WTC11 (cell line): ENCODE data around the gene HIF3A. TPM values are rescaled to one million over a fixed set of nuclear protein-coding genes. Genes with fewer than 3 reads are reported as not detected.
A peak's percentile ranks its signal among the peaks of the same experiment; 100 is the strongest.

Experiments used
- AFF4 ChIP-seq: sonication (generic); formaldehyde crosslinking; IDR thresholded peaks from 2 replicates; pipeline ENCODE4 v1.8.1; 2023; ENCODE audit warnings: mild to moderate bottlenecking, missing genetic modification reagents, borderline replicate concordance
- CBFB ChIP-seq: sonication (generic); formaldehyde crosslinking; IDR thresholded peaks from 2 replicates; pipeline ENCODE4 v1.8.1; 2022; ENCODE audit warnings: mild to moderate bottlenecking, low read depth, missing genetic modification reagents
- CREM ChIP-seq: sonication (generic); formaldehyde crosslinking; IDR thresholded peaks from 2 replicates; pipeline ENCODE4 v1.8.1; 2022; ENCODE audit warnings: mild to moderate bottlenecking, missing genetic modification reagents, moderate library complexity
- ETV6 ChIP-seq: sonication (generic); formaldehyde crosslinking; IDR thresholded peaks from 2 replicates; pipeline ENCODE4 v1.8.1; 2022; ENCODE audit warnings: mild to moderate bottlenecking, missing genetic modification reagents
- FOXK1 ChIP-seq: sonication (generic); formaldehyde crosslinking; IDR thresholded peaks from 2 replicates; pipeline ENCODE4 v1.8.0; 2022; ENCODE audit warnings: mild to moderate bottlenecking, moderate library complexity, missing genetic modification reagents
- JAZF1 ChIP-seq: fragments of 250-450 bp; sonication (Bioruptor Pico); IDR thresholded peaks from 2 replicates; pipeline ENCODE4 v1.9.0; 2021; ENCODE audit warnings: moderate library complexity, mild to moderate bottlenecking, inconsistent platforms
- KAT7 ChIP-seq: sonication (generic); formaldehyde crosslinking; IDR thresholded peaks from 2 replicates; pipeline ENCODE4 v1.8.1; 2023; ENCODE audit warnings: missing genetic modification reagents, mild to moderate bottlenecking, borderline replicate concordance
- MXD4 ChIP-seq: fragments of 250-450 bp; sonication (Bioruptor Pico); IDR thresholded peaks from 2 replicates; pipeline ENCODE4 v1.8.0; 2021; ENCODE audit warnings: mild to moderate bottlenecking, moderate library complexity, borderline replicate concordance
- MYBL2 ChIP-seq: sonication (generic); formaldehyde crosslinking; IDR thresholded peaks from 2 replicates; pipeline ENCODE4 v1.8.1; 2023; ENCODE audit warnings: mild to moderate bottlenecking, moderate library complexity, missing genetic modification reagents
- NFE2L1 ChIP-seq: sonication (generic); formaldehyde crosslinking; IDR thresholded peaks from 2 replicates; pipeline ENCODE4 v1.8.1; 2023; ENCODE audit warnings: missing genetic modification reagents
- NR1H2 ChIP-seq: sonication (generic); formaldehyde crosslinking; IDR thresholded peaks from 2 replicates; pipeline ENCODE4 v1.9.0; 2021; ENCODE audit warnings: mild to moderate bottlenecking, moderate library complexity, missing genetic modification reagents
- NR3C1 ChIP-seq: sonication (generic); formaldehyde crosslinking; conservative IDR thresholded peaks from 2 replicates; pipeline ENCODE4 v1.8.1; 2023; ENCODE audit warnings: low read depth, mild to moderate bottlenecking, missing genetic modification reagents
- PRRX2 ChIP-seq: fragments of 250-450 bp; sonication (Bioruptor Pico); IDR thresholded peaks from 2 replicates; pipeline ENCODE4 v1.8.0; 2021; ENCODE audit warnings: mild to moderate bottlenecking
- RELA ChIP-seq: sonication (generic); formaldehyde crosslinking; IDR thresholded peaks from 2 replicates; pipeline ENCODE4 v1.8.1; 2022; ENCODE audit warnings: missing genetic modification reagents, mild to moderate bottlenecking, borderline replicate concordance
- RORB ChIP-seq: fragments of 250-450 bp; sonication (Bioruptor Pico); IDR thresholded peaks from 2 replicates; pipeline ENCODE4 v1.9.0; 2021; ENCODE audit warnings: mild to moderate bottlenecking
- ZNF219 ChIP-seq: sonication (generic); formaldehyde crosslinking; IDR thresholded peaks from 2 replicates; pipeline ENCODE4 v1.8.0; 2023; ENCODE audit warnings: missing genetic modification reagents, mild to moderate bottlenecking, borderline replicate concordance
- ZNF263 ChIP-seq: sonication (generic); formaldehyde crosslinking; IDR thresholded peaks from 2 replicates; pipeline ENCODE4 v1.8.1; 2022; ENCODE audit warnings: low read depth, mild to moderate bottlenecking, moderate library complexity, missing genetic modification reagents
- ZNF512 ChIP-seq: sonication (generic); formaldehyde crosslinking; IDR thresholded peaks from 2 replicates; pipeline ENCODE4 v1.8.1; 2022; ENCODE audit warnings: missing genetic modification reagents, borderline replicate concordance
- ZNF671 ChIP-seq: fragments of 250-450 bp; sonication (Bioruptor Pico); IDR thresholded peaks from 2 replicates; pipeline ENCODE4 v1.8.0; 2021; ENCODE audit warnings: mild to moderate bottlenecking
- total RNA-seq: library from RNA; stranded (reverse); gene quantifications from 3 replicates; pipeline ENCODE4 v1.2.3, GENCODE V29; 2021
- TF ChIP-seq, protein P1 (sequence below): sonication (generic); formaldehyde crosslinking; IDR thresholded peaks from 2 replicates; pipeline ENCODE4 v1.8.1; 2023; ENCODE audit warnings: mild to moderate bottlenecking, missing genetic modification reagents
- TF ChIP-seq, protein P2 (sequence below): sonication (generic); formaldehyde crosslinking; IDR thresholded peaks from 2 replicates; pipeline ENCODE4 v1.8.1; 2023; ENCODE audit warnings: mild to moderate bottlenecking, missing genetic modification reagents
- TF ChIP-seq, protein P3 (sequence below): sonication (generic); formaldehyde crosslinking; IDR thresholded peaks from 2 replicates; pipeline ENCODE4 v1.8.1; 2023; ENCODE audit warnings: mild to moderate bottlenecking, moderate library complexity, missing genetic modification reagents
- TF ChIP-seq, protein P4 (sequence below): sonication (generic); formaldehyde crosslinking; IDR thresholded peaks from 2 replicates; pipeline ENCODE4 v1.8.1; 2023; ENCODE audit warnings: mild to moderate bottlenecking, missing genetic modification reagents, moderate library complexity
- TF ChIP-seq, protein P5 (sequence below): sonication (generic); formaldehyde crosslinking; IDR thresholded peaks from 2 replicates; pipeline ENCODE4 v1.8.0; 2022; ENCODE audit warnings: missing genetic modification reagents

The HIF3A gene
- total RNA-seq, 1 experiment from 2014 or later = 31.8 TPM

- TF ChIP-seq, protein P1, sequence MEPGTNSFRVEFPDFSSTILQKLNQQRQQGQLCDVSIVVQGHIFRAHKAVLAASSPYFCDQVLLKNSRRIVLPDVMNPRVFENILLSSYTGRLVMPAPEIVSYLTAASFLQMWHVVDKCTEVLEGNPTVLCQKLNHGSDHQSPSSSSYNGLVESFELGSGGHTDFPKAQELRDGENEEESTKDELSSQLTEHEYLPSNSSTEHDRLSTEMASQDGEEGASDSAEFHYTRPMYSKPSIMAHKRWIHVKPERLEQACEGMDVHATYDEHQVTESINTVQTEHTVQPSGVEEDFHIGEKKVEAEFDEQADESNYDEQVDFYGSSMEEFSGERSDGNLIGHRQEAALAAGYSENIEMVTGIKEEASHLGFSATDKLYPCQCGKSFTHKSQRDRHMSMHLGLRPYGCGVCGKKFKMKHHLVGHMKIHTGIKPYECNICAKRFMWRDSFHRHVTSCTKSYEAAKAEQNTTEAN (CRISPR knock-in tag) = 0 out of 2 replicates have a peak, but pooled peaks have one; percentile 55
- TF ChIP-seq, protein P2, sequence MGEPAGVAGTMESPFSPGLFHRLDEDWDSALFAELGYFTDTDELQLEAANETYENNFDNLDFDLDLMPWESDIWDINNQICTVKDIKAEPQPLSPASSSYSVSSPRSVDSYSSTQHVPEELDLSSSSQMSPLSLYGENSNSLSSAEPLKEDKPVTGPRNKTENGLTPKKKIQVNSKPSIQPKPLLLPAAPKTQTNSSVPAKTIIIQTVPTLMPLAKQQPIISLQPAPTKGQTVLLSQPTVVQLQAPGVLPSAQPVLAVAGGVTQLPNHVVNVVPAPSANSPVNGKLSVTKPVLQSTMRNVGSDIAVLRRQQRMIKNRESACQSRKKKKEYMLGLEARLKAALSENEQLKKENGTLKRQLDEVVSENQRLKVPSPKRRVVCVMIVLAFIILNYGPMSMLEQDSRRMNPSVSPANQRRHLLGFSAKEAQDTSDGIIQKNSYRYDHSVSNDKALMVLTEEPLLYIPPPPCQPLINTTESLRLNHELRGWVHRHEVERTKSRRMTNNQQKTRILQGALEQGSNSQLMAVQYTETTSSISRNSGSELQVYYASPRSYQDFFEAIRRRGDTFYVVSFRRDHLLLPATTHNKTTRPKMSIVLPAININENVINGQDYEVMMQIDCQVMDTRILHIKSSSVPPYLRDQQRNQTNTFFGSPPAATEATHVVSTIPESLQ (CRISPR knock-in tag) = no peak
- TF ChIP-seq NR1H2 (CRISPR knock-in tag) (peak; percentile 79), AFF4 (CRISPR knock-in tag) (0 out of 2 replicates have a peak, but pooled peaks have one; percentile 28), ZNF263 (CRISPR knock-in tag) (peak; percentile 54; the same call in 1 of the 2 replicates), FOXK1 (CRISPR knock-in tag) (peak; percentile 75; the same call in 1 of the 2 replicates), ZNF671 (no peak), JAZF1 (no peak), PRRX2 (CRISPR knock-in tag) (no peak), CREM (CRISPR knock-in tag) (peak; percentile 82), ETV6 (CRISPR knock-in tag) (peak; percentile 96; the same call in 1 of the 2 replicates), ZNF219 (CRISPR knock-in tag) (peak; percentile 84; the same call in 1 of the 2 replicates), CBFB (CRISPR knock-in tag) (0 out of 2 replicates have a peak, but pooled peaks have one; percentile 80), ZNF512 (no peak), RORB (no peak), NR3C1 (CRISPR knock-in tag) (peak; percentile 78; the same call in 1 of the 2 replicates), MYBL2 (CRISPR knock-in tag) (no peak), NFE2L1 (CRISPR knock-in tag) (no peak; the same call in 1 of the 2 replicates), KAT7 (CRISPR knock-in tag) (no peak), MXD4 (no peak), RELA (CRISPR knock-in tag) (peak; percentile 80; the same call in 1 of the 2 replicates)
- TF ChIP-seq, protein P3, sequence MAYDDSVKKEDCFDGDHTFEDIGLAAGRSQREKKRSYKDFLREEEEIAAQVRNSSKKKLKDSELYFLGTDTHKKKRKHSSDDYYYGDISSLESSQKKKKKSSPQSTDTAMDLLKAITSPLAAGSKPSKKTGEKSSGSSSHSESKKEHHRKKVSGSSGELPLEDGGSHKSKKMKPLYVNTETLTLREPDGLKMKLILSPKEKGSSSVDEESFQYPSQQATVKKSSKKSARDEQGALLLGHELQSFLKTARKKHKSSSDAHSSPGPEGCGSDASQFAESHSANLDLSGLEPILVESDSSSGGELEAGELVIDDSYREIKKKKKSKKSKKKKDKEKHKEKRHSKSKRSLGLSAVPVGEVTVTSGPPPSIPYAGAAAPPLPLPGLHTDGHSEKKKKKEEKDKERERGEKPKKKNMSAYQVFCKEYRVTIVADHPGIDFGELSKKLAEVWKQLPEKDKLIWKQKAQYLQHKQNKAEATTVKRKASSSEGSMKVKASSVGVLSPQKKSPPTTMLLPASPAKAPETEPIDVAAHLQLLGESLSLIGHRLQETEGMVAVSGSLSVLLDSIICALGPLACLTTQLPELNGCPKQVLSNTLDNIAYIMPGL = peak; percentile 86
- TF ChIP-seq, protein P4, sequence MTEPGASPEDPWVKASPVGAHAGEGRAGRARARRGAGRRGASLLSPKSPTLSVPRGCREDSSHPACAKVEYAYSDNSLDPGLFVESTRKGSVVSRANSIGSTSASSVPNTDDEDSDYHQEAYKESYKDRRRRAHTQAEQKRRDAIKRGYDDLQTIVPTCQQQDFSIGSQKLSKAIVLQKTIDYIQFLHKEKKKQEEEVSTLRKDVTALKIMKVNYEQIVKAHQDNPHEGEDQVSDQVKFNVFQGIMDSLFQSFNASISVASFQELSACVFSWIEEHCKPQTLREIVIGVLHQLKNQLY (CRISPR knock-in tag) = 0 out of 2 replicates have a peak, but pooled peaks have one; percentile 66
- TF ChIP-seq, protein P5, sequence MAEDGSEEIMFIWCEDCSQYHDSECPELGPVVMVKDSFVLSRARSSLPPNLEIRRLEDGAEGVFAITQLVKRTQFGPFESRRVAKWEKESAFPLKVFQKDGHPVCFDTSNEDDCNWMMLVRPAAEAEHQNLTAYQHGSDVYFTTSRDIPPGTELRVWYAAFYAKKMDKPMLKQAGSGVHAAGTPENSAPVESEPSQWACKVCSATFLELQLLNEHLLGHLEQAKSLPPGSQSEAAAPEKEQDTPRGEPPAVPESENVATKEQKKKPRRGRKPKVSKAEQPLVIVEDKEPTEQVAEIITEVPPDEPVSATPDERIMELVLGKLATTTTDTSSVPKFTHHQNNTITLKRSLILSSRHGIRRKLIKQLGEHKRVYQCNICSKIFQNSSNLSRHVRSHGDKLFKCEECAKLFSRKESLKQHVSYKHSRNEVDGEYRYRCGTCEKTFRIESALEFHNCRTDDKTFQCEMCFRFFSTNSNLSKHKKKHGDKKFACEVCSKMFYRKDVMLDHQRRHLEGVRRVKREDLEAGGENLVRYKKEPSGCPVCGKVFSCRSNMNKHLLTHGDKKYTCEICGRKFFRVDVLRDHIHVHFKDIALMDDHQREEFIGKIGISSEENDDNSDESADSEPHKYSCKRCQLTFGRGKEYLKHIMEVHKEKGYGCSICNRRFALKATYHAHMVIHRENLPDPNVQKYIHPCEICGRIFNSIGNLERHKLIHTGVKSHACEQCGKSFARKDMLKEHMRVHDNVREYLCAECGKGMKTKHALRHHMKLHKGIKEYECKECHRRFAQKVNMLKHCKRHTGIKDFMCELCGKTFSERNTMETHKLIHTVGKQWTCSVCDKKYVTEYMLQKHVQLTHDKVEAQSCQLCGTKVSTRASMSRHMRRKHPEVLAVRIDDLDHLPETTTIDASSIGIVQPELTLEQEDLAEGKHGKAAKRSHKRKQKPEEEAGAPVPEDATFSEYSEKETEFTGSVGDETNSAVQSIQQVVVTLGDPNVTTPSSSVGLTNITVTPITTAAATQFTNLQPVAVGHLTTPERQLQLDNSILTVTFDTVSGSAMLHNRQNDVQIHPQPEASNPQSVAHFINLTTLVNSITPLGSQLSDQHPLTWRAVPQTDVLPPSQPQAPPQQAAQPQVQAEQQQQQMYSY (CRISPR knock-in tag) = peak; percentile 32; the same call in 1 of the 2 replicates
Measured at GRCh38 chr19:46303691-46304397, 7.0 kb downstream of the HIF3A start (continued).
